GM21381 (cell line): ENCODE measurements around the gene STK10.

Experiments
- ATAC-seq: cut with Tn5 transposase; IDR thresholded peaks from one replicate; pipeline ENCODE4 v1.9.1; 2021; ENCODE audit warnings: mild to moderate bottlenecking, moderate library complexity; ENCODE audit not compliant: unreplicated experiment

Gene STK10

DNA sequence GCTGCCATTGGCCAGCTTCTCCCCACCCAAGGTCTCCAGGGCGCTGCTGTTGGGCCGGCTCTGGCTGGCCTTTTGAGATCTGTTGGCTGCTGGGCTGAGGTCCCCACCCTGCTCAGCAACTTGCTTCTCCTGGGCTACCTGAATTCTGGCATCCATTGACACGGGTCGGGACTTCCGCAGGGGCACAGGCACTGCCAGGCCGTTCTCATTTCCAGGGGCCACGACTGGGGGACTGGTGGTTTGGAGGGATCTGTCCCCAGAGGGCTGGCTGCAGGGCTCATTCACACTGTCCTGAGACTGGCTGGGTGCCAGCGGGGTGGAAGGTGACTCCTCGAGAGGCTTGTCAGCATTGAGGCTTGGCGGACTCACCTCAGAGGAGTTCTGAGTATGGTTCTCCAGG lies 94.5 kb downstream of the STK10 start:
- no peak for ATAC-seq

DNA sequence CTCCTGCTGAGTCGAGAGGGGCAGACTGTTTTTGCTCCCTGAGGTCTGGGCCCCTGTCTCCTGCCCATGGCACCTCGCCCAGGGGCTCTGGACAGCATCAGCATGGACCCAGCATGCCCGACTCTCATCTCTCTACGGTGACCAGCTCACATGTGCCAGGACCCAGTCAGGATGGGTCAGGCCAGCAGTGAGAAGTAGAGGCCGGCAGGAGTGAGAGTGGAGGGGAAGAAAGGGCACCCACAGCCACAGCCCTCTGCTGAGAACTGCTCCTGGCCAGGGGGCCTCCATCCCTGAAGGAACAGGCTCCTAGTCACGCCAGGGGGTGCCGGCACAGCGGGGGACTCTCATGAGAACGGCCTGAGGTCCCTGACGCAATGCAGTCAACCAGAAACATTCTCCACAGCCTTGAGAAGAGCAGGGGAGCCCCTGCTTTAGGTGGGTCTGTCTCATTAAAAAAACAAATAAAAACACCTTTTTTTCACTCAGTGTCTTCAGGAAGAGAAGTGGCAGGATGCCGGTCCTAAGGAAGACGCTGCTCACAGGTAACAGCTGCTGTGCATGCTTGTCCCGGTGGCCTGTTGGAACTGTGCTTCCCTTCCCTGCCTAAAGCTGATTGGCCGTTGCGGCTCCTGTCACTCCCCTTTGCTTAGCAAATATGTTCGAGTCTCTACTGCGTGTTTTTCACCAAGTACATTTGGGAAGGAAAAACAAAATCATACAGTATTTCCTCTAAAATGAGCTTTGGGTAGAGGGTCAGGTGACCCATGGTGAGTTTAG lies 95.9 kb downstream of the STK10 start:
- ATAC-seq = no peak

DNA sequence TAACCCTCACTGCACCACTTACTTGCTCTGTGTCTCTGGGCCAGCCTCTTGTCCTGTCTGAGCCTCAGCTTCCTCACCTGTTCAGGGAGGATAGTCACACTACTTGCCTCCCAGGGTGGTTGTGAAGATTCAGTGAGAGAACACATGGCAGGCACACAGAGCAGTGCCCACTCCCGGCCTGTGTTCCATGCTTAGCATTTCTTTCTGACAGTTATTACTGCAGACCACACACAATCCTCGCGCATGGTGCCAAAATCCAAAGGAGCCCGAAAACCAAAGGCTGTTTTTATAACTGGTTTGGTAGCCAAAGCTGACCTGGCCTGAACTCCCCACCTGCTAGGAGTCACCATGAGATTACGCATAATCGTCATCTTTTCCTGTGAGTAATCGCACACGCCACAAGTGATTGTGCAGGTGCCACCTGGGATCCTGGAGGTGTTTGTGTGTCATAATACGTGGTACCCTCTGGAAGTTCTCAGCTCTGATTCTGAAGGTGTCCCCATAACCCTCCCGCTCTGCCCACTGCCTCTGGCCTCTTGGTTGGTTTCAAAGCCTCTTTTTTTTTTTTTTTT lies 97.0 kb downstream of the STK10 start:
- no peak for ATAC-seq

DNA sequence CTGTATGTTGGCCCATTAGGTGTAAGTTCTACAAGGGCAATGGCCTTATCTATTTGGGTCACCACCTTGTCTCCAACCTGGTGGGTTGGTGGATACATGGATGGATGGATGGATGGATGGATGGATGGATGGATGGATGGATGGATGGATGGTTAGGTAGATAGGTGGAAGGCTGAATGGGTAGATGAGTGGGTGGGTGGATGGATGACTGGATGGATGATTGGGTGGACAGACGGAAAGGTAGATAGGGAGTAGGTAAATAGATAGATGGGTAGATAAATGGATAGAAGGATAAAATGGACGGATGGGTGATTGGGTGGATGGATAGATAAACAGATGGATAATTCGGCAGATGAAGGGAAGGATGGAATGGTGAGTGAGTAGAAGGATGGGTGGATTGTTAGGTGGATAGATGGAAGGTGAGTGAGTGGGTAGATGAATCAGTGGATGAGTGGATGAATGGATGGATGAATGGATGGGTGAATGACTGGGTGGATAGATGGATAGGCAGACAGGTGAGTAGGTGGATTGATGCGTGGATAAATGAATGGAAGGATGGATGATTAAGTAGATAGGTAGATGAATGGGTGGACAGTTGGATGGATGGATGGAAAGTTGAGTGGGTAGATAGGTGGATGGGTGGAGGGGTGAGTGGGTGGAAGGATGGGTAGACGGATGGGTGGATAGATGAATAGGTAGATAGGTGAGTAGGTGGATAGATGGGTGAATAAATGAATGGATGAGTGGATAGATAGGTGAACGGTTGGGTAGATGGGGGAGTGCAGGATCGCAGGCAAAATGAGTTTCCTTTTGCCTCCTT lies 98.5 kb downstream of the STK10 start:
- no peak for ATAC-seq

DNA sequence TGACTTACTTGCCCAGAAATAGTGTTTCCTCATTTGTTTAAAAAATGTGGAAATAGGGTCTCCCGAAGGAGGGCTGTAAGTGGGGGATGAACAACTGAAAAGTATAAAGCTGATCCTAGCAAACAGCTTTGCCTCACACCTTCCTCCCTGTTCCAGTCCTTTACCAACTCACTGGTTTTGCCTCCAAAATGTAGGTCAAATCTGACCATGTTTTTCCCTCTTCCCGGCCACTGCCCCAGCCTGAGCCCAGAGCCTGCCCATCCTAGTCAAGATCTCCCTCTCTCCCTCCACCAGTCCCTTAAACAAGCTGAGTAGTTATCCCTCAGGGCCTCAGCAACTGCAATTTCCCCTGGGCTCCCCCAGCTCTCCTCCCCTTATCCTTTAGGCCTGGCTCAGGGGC lies 99.2 kb downstream of the STK10 start:
- no peak for ATAC-seq

DNA sequence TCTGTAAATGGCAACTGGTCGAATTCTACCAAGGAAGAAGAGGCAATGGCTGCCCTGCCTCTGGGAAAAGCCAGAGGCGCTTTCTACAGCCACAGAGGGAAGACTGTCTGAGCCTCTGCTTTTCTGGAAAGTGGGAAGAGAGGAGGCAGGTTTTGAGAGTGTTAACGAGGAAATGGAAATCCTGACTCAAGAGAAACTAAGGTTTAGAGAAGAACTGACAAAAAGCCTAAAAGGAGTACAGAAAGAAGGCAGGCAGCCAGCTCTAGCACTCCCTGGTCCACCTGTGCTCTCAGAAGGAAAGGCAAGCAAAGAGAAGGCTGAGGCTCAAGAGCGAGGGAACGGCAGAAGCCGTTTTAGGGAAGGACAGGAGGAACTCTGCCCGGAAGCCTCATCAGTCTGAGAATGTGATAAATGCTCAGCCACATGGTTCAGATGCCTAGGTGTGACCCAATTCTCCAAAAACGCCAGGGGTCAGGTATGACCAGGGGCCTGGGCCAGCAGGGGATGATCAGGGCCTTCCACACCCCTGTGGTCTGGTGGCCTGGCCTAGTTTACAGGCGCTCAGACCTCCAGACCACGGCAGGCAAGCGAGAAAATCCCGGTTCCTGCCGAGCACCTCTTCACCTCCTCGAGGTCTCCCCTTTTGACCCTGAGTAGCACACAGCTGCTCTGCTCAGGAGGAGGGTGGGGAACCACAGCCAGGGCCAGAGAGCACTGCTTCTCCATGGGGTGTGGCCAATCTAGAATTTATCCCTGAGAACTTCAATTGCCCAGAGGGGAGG lies 101.6 kb downstream of the STK10 start:
- ATAC-seq = no peak

DNA sequence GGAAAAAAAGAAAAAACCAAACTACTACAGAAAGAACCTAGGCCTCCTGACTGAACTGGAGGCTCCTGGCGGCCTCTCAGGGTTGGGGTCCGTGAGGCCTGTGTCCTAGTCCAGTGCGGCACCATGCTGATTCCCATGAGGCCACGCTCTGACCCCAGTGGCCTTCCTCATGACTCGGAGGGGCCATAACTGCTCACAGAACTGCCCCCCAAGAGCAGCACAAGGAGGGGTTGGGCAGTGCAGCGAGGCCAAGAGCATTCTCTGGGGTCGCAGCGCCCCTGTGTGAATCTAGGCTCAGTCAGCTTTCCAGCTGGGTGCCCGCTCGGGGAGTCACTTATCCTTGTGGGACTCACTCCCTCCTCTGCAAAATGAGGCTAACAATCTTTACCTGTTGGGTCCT lies 102.3 kb downstream of the STK10 start:
- ATAC-seq = no peak

DNA sequence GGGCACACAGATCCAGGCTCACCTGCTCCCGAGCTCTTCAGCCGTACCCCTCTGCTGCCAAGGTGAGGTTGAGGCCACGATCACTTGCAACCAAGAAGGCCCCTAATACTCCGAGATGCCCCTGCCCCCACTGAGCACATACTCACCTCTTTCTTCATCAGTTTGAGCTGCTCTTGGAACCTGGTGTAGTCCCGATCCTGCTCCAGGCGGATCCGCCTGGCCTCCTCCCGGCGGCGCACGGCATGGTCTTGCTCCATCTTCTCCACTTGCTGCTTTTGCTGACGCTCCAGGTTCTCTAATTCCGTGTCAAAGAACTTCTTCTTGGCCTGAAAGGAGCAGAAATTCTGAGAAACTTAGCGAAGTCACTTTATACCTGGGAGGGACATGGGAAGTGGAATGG lies 105.8 kb downstream of the STK10 start:
- ATAC-seq = no peak

DNA sequence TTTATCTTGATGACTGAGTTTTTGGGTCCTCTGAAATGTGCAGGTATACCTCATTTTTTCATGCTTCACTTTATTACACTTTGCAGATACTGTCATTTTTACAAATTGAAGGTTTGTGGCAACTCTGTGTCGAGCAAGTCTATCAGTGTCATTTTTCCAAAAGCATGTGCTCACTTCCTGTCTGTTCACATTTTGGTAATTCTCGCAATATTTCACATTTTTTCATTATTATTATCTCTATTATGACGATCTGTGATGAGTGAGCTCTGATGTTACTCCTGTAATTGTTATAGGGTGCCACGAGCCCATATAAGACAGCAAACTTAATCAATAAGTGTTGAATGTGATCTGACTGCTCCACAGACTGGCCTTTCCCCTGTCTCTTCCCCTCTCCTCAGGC lies 108.1 kb downstream of the STK10 start:
- ATAC-seq = no peak

DNA sequence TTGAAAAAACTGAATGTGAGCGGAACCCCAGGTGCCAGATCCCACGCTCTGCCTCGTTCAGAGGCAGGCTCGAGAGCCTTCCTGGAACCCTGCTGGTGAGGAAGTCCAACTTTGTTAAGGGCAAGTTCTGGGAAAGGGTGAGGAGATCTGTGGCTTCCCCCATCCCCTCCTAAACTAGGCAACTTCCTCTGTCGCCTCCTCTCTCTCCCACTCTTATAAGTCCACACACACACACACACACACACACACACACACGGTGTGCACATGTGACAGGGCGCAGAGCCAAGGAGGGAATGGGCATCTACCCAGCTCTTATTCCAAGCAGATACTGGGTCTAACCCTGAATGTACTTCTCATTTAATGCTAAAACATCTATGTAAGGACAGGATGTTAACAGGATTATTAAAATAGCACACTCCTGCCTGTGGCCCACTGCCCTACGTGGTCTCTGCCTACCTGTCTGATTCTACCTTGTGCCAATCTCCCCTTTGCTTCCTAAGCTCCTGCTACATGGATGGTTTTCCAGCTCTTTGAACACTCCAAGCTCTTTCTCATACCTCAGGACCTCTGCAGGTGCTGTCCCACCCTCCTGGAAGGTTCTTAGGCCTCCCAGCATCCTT lies 109.2 kb downstream of the STK10 start:
- no peak for ATAC-seq

DNA sequence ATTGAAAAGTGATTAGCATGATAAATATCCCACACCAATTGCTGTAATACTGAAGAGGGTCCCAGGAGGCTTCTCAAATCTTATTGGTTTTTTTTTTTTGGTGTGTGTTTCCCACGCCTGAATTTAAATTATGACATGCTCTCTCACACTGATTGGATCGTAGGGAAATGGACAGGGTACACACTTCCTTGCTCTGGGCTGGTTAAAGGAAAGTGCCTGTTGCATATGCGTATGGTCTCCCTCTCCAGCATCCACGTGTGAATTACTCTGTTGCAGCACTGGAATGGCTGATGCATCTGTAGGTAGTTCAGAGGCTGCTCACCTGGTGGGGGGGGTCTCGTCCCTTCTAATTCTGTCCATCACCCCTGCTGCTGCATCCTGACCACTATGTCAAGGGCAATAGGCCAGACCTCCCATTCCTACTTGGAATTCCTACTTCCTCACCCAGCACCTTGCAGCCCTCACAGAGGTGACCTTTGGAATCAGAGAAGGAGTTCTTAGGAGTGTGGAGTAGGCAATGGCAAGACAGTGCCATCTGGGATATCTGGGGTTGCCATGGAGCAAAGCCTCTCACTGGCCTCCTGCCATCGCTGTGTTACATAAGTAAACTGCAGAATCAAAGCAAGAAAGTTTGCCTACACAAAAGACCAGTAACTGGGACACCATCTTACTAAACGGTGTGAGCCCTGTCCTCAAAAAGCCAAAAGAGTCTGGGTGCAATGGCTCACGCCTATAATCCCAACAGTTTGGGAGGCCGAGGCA lies 110.2 kb downstream of the STK10 start:
- ATAC-seq = no peak

DNA sequence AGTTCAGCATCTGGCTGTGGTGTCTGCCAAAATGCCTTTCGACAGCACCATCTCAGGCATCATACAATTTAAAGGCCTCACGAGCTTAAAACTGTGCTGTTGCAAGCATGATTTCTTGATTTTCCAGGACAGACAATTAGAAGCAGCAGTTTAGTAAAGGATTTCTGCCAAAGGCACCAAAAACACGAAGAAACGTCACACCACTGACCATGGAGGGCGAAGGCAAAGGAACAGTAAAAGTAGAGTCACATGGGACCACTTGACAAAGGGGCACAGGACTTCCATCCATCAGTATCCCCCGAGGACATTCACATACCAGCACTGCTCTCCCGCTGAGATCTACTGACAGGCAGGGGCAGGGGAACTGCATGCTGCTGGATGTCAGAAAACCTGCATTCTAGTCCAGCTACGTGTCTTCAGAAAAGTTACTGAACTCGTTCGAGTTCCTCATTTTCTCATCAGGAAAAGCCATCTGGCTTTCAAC lies 111.2 kb downstream of the STK10 start:
- no peak for ATAC-seq

DNA sequence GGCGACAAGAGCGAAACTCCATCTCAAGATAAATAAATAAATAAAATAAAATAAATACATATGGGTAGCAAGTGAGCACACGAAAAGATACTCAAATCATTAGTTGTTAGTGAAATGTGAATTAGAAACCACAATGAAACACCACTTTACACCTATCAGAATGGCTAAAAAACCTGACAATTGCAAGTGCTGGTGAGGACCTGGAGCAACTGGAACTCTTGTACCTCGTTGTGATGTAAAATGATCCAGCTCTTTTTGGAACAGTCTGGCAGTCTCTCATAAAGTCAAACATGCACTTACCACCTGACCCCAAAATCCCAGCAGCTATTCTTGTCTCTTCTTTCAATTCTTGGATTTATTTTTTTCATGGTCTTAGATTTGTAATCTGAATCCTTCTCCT lies 112.4 kb downstream of the STK10 start:
- ATAC-seq = no peak

DNA sequence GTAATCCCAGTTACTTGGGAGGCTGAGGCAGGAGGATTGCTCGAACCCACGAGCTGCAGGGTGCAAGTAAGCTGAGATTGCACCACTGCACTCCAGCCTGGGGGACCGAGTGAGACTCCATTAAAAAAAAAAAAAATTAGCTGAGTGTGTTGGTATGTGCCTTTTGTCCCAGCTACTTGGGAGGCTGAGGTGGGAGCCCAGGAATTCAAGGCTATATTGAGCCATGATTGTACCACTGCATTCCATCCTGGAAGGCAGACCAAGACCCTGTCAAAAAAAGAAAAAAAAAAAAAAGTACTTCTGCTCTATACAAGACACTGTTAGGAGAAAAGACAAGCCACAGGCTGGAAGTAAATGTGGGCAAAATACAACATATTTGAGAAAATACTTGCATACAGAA lies 113.1 kb downstream of the STK10 start:
- ATAC-seq = no peak

DNA sequence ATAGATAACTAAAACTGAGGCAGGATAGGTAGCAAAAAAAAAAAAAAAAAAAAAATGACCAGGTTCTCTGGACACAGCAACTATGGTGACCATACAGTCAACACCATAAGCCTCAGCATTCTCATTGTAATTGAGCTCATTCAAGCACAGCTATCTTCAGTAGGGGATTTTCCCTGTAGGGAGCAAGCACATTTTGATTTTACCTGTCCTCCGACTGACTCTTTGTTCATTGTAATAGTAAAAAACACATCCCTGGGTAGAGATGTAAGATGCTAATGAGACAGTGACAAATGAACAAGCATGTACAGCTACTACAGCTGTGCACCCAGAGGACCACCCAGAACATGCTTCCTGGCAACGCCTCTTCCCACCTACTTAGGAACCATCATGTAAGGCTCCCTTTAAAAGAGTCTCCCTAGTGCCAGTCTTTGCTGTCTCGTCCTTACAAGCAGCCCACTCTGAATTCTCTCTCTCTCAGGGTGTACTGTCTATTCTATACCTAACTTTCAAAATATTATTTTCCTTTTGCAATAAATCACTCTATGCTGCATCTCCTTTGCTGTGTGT lies 116.6 kb downstream of the STK10 start:
- ATAC-seq = no peak

DNA sequence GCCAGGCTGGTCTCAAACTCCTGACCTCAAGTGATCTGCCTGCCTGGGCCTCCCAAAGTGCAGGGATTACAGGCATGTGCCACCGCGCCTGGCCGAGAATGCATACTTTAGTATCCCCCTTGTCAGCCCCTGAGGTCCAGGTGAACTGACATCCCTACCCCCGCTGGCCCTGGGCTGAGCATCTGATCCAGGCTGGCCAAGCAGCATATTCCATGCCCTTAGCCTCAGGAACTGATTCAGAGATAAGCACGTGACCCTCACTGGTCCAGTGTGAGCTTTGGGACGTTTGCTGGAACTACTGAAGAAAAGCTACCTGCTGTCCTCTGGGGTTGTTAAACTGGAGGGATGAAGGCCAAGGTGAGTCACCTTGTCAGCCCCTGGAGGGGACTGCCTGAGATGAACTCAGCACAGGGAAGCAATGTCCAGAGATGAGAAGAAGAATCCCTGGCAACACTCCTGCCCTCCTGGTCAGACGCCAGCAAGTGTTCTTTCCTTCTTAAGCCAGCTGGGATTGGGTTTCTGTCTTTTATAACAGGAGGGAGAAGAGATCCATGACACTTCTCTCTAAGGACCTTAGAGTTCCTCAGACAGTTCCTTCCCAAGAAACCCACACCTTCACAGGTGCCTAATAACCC lies 122.5 kb downstream of the STK10 start:
- no peak for ATAC-seq

DNA sequence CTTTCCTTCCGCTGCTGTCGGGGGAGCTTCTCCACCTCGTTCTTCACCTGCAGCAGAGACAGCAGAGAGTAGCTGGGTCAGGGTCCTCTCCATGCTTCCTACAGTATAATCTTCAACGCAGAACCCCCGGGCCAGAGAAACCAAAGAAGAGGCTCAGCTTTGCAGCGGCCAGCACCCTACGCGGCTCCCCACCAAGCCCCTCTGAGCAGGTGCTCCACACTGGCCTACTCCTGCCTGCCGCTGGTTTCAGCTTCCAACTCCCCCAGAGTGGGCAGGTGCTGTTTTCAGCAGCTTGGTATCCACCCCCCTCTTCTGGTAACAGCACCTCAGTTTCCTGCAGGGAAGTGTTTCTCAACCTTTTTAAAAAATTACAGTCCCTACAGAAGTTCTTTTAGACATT lies 123.3 kb downstream of the STK10 start:
- ATAC-seq = no peak

DNA sequence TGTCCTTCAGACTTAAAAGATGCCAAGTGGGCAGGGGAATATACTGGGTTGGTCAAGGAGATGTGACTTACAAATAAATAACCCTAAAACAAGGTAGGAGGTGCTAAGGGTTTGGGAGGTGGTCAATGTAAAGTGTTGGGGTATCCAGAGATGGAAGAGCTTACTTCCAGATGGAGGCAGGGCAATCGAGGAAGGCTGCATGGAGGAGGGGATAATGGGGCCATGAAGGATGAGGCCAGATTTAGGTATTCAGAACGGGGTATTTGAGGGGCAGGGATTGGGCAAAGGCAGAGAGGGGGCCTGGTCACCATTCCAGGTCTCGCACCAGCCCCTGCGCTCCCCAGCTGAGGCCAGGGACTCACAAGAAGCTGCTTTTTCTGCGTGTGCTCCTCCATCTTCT lies 123.7 kb downstream of the STK10 start:
- ATAC-seq = no peak
